ENCODE measurements around the gene KCTD16. TPM values are rescaled to one million over a fixed set of nuclear protein-coding genes. Genes with fewer than 3 reads are reported as not detected.

KCTD16 gene
- total RNA-seq, 1 experiment from 2014 or later: 0.64 TPM

GRCh38 chr5:144133050-144133633, 37.5 kb upstream of the KCTD16 start:
- Histone ChIP-seq H2AFZ (ENCODE audit: low read depth, low read length, poor library complexity, severe bottlenecking) (no peak overlapping the region), H3K9me2 (ENCODE audit: insufficient read depth) (no peaks in the 10 kb centered on the region), H3K4me1 (ENCODE audit: control insufficient read depth in 1 of 2, insufficient read depth in 2 of 2, low read length in 2 of 2) (no peaks in the 10 kb centered on the region), H3K27me3 (ENCODE audit: insufficient read depth, low read length) (no peaks in the 10 kb centered on the region; the same call in 1 of the 2 replicates), H3K79me2 (ENCODE audit: insufficient read depth, low read length) (no peaks in the 10 kb centered on the region), H3K4me2 (ENCODE audit: low read length) (no peak overlapping the region), H3K27ac (ENCODE audit: low read depth, low read length) (no peak overlapping the region), H3K9ac (ENCODE audit: low read length) (no peak overlapping the region), H3K4me3 (replicated peaks in 1 of 2; ENCODE audit: low read depth in 1 of 2, low read length in 2 of 2) (no peak overlapping the region), H3K9me3 (ENCODE audit: control insufficient read depth in 1 of 2, insufficient read depth in 1 of 2, low read depth in 1 of 2, low read length in 2 of 2) (no peaks in the 10 kb centered on the region), H3K36me3 (ENCODE audit: control insufficient read depth in 1 of 2, insufficient read depth in 2 of 2, low read length in 2 of 2) (no peaks in the 10 kb centered on the region), H4K20me1 (ENCODE audit: insufficient read depth) (no peaks in the 10 kb centered on the region)
- DNase-seq (ENCODE audit: low read depth, low spot score) (no peak), ATAC-seq (no peak)
- intact Hi-C loops (cut with micrococcal nuclease): no loop called here
- TF ChIP-seq POLR2A (IDR thresholded peaks at IDR 0.05; ENCODE audit: borderline replicate concordance, extremely low read depth, insufficient read depth, insufficient read length) (no peak), EZH2phosphoT487 (IDR thresholded peaks at IDR 0.05; ENCODE audit: borderline replicate concordance) (no peak), YY1 (IDR thresholded peaks at IDR 0.05; ENCODE audit: extremely low read depth, insufficient replicate concordance, low read depth, low read length) (no peak), EGR1 (IDR thresholded peaks at IDR 0.05; ENCODE audit: low read depth) (no peak), CEBPB (IDR thresholded peaks at IDR 0.05; ENCODE audit: low read depth) (no peak), SRF (IDR thresholded peaks at IDR 0.05; ENCODE audit: low read depth) (no peak), SIN3A (IDR thresholded peaks at IDR 0.05; ENCODE audit: low read depth) (no peak), TCF7L2 (IDR thresholded peaks at IDR 0.05; ENCODE audit: borderline replicate concordance, extremely low read depth, insufficient read depth, insufficient read length) (no peak), JUND (IDR thresholded peaks at IDR 0.05) (no peak), ELF1 (IDR thresholded peaks at IDR 0.05; ENCODE audit: borderline replicate concordance, low read depth) (no peak), REST (IDR thresholded peaks at IDR 0.05; ENCODE audit: low read depth) (no peak)
- TF ChIP-seq, protein P1, sequence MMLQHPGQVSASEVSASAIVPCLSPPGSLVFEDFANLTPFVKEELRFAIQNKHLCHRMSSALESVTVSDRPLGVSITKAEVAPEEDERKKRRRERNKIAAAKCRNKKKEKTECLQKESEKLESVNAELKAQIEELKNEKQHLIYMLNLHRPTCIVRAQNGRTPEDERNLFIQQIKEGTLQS (IDR thresholded peaks at IDR 0.05): no peak
- TF ChIP-seq, protein P2, sequence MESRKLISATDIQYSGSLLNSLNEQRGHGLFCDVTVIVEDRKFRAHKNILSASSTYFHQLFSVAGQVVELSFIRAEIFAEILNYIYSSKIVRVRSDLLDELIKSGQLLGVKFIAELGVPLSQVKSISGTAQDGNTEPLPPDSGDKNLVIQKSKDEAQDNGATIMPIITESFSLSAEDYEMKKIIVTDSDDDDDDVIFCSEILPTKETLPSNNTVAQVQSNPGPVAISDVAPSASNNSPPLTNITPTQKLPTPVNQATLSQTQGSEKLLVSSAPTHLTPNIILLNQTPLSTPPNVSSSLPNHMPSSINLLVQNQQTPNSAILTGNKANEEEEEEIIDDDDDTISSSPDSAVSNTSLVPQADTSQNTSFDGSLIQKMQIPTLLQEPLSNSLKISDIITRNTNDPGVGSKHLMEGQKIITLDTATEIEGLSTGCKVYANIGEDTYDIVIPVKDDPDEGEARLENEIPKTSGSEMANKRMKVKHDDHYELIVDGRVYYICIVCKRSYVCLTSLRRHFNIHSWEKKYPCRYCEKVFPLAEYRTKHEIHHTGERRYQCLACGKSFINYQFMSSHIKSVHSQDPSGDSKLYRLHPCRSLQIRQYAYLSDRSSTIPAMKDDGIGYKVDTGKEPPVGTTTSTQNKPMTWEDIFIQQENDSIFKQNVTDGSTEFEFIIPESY (IDR thresholded peaks at IDR 0.05; ENCODE audit: extremely low read depth, insufficient replicate concordance, low read length): no peak
- POLR2A ChIA-PET: no interaction called here
- BruUV-seq (replicated peaks): no TSS peak
- CTCF ChIA-PET: interaction anchor here (2.1 kb wide), 1 partner anchor 9 kb away, joined by 13 read pairs; no protein-coding TSS in a partner anchor
- RAD21 ChIA-PET (ENCODE audit: low non-redundant PET in 1 of 2, low total read pairs in 2 of 2, uncharacterized antibody in 2 of 2, unreplicated experiment in 2 of 2): no interaction called here

Data from HCT116 (cell line).